HG02840 (cell line): ENCODE data around the gene KAT2B.

ENCODE experiments used
- ATAC-seq: cut with Tn5 transposase; IDR thresholded peaks from one replicate; pipeline ENCODE4 v1.9.1; 2021; ENCODE audit warnings: mild to moderate bottlenecking, moderate library complexity, moderate number of reproducible peaks; ENCODE audit not compliant: unreplicated experiment, low FRiP score

KAT2B gene

DNA sequence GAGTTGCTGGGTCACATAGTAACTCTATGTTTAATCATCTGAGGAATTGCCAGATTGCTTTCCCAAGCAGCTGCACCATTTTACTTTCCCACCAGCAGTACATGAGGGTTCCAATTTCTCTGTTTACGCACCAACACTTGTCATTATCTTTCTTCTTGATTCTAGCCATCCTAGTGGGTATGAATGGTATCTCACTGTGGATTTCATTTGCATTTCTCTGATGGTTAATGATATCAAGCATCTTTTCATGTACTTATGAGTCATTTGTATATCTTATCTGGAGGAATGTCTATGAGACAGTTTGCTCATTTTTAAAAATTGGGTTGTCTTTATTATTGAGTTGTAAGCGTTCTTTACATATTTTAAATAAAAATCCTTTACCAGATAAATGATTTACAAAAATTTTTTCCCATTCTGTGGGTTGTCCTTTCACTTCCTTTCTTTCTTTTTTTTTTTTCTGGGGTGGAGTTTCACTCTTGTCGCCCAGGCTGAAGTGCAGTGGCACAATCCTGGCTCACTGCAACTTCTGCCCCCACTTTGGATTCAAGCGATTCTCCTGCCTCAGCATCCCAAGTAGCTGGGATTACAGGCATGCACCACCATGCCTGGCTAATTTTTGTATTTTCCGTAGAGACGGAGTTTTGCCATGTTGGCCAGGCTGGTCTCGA is 154.7 kb downstream of the KAT2B start:
- no peak for ATAC-seq

DNA sequence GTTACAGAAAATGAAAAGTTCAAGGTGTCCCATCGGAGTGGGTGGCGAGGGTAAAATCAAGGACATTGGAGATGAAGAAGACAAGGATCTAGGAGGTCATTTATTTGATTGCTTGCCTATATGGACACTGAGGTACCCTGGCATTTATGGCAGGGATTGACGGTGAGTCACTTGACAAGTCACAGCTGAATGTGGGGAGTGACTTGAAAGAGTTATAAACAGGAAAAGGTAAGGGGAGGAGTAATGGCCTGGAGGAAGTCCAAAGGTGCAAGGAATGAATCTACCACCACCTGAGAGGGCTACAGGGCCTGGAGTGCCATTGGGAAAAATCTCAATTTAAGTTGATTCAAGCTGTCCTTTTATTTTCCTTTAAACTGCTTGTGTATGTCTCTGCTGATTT is 157.5 kb downstream of the KAT2B start:
- ATAC-seq: no peak

DNA sequence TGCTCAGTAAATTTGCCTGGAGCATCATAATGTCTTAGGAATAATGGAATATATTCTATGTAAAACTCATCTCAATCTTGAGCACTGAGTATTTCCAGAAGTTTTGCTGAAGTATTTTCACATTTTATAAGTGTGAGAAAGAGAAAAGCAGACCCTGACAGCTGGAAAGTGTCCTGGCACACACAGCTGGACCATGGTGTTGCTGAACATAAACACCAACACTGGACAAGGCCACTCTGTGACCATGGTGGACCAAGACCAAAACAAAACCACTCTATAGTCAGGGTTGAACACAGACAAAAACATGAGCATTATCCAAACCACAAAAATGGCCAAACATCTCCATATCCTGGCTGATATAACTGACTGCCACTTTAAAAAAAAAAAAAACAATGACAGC is 160.9 kb downstream of the KAT2B start:
- ATAC-seq: no peak
